Activated CD4-positive, alpha-beta T cell treated with anti-CD3 and anti-CD28 coated beads, Interleukin-2, amount 10 ng/mL, durations not matched to agents 7 days and 5 days (primary cell): ENCODE results near the gene CEMIP. TPM values are rescaled to one million over a fixed set of nuclear protein-coding genes. Genes with fewer than 3 reads are reported as not detected.
A peak's percentile ranks its signal among the peaks of the same experiment; 100 is the strongest.

Source experiments
- CTCF ChIA-PET: fragments of 350-600 bp; sonication (Branson Sonifier 250); formaldehyde crosslinking; loops from one replicate; lab custom pipeline; 2021; ENCODE audit warnings: antibody characterized with exemption; lab: Charles Lee
- POLR2A ChIA-PET: fragments of 350-600 bp; sonication (Branson Sonifier 250); formaldehyde crosslinking; loops from one replicate; lab custom pipeline; 2021; ENCODE audit warnings: antibody characterized with exemption; lab: Charles Lee
- DNase-seq: peaks from one replicate; pipeline ENCODE4 v3.0.0-alpha.2; 2020
- H3K27ac Mint-ChIP-seq: one replicate; pipeline ENCODE4 v1.8.0; 2021; ENCODE audit warnings: mild to moderate bottlenecking, moderate library complexity, mixed read lengths
- H3K27me3 Mint-ChIP-seq: one replicate; pipeline ENCODE4 v1.8.0; 2021; ENCODE audit warnings: mixed read lengths
- H3K36me3 Mint-ChIP-seq: one replicate; pipeline ENCODE4 v1.8.0; 2021; ENCODE audit warnings: low read depth, mixed read lengths
- H3K4me1 Mint-ChIP-seq: one replicate; pipeline ENCODE4 v1.8.0; 2021; ENCODE audit warnings: mixed read lengths
- H3K4me3 Mint-ChIP-seq: one replicate; pipeline ENCODE4 v1.8.0; 2021; ENCODE audit warnings: mild to moderate bottlenecking, moderate library complexity, mixed read lengths
- H3K9me3 Mint-ChIP-seq: one replicate; pipeline ENCODE4 v1.8.0; 2021; ENCODE audit warnings: mixed read lengths
- total RNA-seq, 2 experiments: library from RNA; stranded (reverse); gene quantifications; one replicate each; pipeline ENCODE4 v1.2.3, GENCODE V29; 2021

The CEMIP gene
- total RNA-seq, 2 experiments from 2014 or later = not detected

DNA sequence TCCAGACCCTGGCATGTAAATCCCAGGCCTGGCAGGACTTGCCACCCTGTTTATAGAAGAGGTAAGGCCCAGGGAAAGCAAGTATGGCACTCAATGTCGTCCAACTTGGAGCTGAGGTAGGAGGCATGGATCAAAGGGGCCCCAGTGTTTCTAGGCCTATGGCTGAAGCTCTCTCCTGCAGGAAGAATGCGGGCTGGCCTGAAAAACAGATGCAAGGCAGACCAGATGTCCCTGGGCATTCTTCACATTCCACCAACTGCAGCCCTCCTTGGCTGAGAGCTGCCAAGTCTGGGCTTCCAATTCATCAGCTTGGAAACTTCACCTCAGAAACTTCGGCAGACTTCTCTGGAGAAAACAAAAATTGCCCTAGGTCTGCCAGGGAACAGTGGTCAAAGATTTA lies 188.3 kb downstream of the CEMIP start:
- H3K4me3 Mint-ChIP-seq = no peak overlapping the region
- ChIA-PET CTCF (interaction anchor here (1.2 kb wide), 2 partner anchors 11 to 507 kb away, joined by 3 to 4 read pairs; no protein-coding TSS in a partner anchor), POLR2A (no interaction called here)
- peaks cover 8% of the 10 kb centered on the region for H3K4me1 Mint-ChIP-seq
- H3K27ac Mint-ChIP-seq = no peak overlapping the region
- DNase-seq = no peak
- H3K9me3 Mint-ChIP-seq = peaks cover 6% of the 10 kb centered on the region
- no peaks in the 10 kb centered on the region for H3K27me3 Mint-ChIP-seq
- H3K36me3 Mint-ChIP-seq = peaks cover 38% of the 10 kb centered on the region

DNA sequence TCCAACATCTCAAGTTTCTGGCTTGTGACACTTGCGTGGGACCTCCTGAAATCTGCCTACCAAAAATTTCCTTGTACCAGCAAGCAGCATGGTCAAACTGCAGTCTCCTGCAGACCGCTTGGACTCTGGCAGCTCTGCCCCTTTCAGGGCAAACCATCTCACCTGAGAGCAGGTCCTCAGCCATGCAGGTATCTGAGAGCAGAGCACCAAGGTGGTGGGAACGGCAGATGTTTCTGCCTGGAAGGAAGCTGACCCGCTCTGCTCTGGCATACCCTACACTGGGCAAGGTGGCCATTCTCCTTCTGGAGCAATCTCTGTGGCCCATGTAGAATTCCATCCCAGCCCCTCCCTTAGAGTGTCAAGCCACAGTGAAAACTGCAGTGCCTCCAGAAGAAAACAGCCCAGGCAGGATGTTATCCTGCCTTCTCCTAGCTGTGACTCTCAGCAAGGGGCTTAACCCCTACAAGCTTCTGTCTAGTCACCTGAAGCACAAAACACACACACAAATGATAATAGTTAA lies 188.9 kb downstream of the CEMIP start:
- ChIA-PET CTCF (interaction anchor here (0.8 to 1.7 kb wide), 6 partner anchors 9 to 508 kb away, joined by 3 to 4 read pairs (median 3); no protein-coding TSS in a partner anchor), POLR2A (no interaction called here)
- DNase-seq = no peak
- no peaks in the 10 kb centered on the region for H3K27me3 Mint-ChIP-seq
- no peak overlapping the region for H3K4me3 Mint-ChIP-seq
- H3K27ac Mint-ChIP-seq = no peak overlapping the region
- peaks cover 2% of the 10 kb centered on the region for H3K4me1 Mint-ChIP-seq
- H3K9me3 Mint-ChIP-seq = peaks cover 6% of the 10 kb centered on the region
- H3K36me3 Mint-ChIP-seq = peaks cover 32% of the 10 kb centered on the region

DNA sequence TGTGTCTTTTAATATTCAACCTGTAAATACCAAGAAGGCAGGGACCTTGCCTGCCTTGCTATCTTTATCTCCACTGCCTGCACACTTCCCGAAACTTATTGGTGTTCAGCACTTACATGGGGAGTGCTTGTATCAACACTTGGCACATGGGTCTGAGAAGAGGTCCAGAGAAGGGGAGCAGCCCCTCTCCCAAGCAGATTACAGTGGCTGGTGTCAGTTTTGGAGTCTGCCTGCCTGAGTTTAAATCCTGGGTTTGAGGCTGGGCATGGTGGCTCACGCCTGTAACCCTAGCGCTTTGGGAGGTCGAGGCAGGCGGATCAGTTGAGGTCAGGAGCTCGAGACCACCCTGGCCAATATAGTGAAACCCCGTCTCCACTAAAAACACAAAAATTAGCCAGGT lies 190.1 kb downstream of the CEMIP start:
- no peak for DNase-seq
- H3K27ac Mint-ChIP-seq = no peak overlapping the region
- H3K27me3 Mint-ChIP-seq = no peaks in the 10 kb centered on the region
- peaks cover 5% of the 10 kb centered on the region for H3K9me3 Mint-ChIP-seq
- POLR2A ChIA-PET = no interaction called here
- CTCF ChIA-PET = interaction anchor here (0.6 to 1.7 kb wide), 10 partner anchors 8 to 513 kb away, joined by 3 to 6 read pairs (median 3); no protein-coding TSS in a partner anchor
- no peaks in the 10 kb centered on the region for H3K4me1 Mint-ChIP-seq
- no peak overlapping the region for H3K4me3 Mint-ChIP-seq
- H3K36me3 Mint-ChIP-seq = peaks cover 21% of the 10 kb centered on the region

DNA sequence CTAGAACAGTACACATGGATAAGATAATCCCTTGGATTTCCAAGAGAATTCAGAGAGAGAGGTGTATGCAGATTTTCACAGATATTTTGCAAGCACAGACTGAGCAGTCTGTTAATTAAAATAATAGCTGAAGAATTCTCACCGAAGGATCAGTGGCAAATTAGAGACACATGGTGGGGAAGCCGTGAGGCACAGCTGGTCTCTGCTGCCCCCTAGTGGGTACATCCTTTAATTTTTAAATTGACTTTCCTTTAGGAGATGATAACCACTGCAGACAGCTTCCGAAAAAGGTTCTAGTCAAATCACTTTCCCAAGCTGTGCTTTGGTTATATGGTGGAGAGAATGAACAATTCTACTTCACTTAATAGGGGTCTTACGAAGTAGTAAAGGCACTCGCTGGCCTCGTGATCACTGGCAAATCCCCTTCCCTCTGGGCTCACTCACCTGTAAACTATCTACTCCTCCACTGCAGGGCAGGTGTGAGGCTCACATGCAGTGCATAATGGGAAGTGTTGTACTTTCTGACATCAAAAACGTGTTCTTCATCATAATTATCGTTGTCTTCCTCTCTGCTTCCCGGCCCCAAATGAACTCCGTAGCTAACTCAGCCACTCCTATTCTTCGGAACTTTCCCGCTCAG lies 191.0 kb downstream of the CEMIP start:
- no peak overlapping the region for H3K4me3 Mint-ChIP-seq
- H3K36me3 Mint-ChIP-seq = peaks cover 13% of the 10 kb centered on the region
- ChIA-PET POLR2A (no interaction called here), CTCF (interaction anchor here (0.6 to 1.5 kb wide), 9 partner anchors 9 to 488 kb away, joined by 3 to 6 read pairs (median 3); partner anchors contain the start of gene CEMIP)
- H3K27me3 Mint-ChIP-seq = no peaks in the 10 kb centered on the region
- DNase-seq = peak; percentile 73
- no peak overlapping the region for H3K27ac Mint-ChIP-seq
- peaks cover 4% of the 10 kb centered on the region for H3K4me1 Mint-ChIP-seq
- peaks cover 3% of the 10 kb centered on the region for H3K9me3 Mint-ChIP-seq

DNA sequence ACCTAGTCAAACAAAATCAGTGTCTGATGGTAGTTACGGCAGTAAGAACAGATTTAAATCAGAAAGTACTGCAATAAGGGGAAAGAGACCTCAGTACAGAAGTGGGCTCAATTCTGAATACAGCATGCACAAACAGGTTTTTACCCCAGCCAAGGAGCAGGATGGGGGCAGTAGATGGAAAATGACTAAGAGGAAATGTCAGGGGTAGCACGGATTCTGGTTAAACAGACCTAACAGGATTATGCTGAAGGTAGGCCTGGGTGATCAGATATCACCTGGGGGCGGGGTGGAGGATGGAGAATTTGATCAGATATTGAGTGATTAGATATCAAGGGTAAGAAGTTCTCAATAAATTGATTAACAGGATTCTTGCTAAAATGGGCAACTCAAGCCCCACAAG lies 191.5 kb downstream of the CEMIP start:
- Mint-ChIP-seq H3K4me1 (peaks cover 10% of the 10 kb centered on the region), H3K9me3 (peaks cover under 1% of the 10 kb centered on the region), H3K36me3 (peaks cover 10% of the 10 kb centered on the region), H3K4me3 (no peak overlapping the region), H3K27me3 (no peaks in the 10 kb centered on the region), H3K27ac (no peak overlapping the region)
- no peak for DNase-seq
- ChIA-PET POLR2A (no interaction called here), CTCF (interaction anchor here (1.0 to 1.5 kb wide), 8 partner anchors 9 to 191 kb away, joined by 3 to 6 read pairs (median 4); partner anchors contain the start of gene CEMIP)

DNA sequence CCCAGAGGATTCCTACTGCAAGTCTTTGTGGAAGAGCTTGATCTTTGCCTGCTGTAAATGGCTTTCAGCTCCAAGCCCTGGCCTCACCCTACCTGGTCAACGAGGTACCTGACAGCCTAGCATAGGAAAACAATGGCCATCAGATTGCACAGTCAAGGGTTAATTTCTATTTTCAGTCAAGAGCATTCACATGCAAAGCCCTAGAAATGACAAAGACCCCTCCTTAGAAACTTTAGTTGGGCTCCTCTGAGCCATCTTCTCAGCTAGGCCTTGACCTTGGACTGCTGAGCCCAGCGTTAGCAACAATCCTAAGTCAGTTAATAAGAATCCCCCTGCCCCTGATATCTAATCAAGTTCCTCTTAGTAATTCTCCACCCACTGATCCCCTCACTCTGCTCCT lies 192.0 kb downstream of the CEMIP start:
- POLR2A ChIA-PET = no interaction called here
- no peak overlapping the region for H3K27ac Mint-ChIP-seq

DNA sequence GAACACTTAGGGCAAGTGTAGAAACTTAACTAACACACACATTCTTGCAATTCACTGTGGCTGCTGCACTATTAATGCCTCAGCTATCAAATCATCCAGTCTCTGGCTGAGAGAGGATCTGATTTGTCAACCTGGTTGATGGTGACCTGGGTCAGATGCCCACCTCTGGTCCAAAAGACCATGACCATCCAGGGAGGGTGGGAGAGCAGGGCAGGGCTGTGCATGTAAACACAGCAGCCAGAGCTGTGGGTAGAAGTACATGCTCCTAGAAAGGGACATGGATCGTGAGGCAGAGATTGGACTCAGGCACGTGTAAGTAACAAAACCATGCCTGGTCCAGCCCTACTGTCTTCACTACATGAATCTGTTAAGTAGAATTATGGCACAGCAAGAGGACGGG lies 193.1 kb downstream of the CEMIP start:
- Mint-ChIP-seq H3K9me3 (no peaks in the 10 kb centered on the region), H3K27me3 (no peaks in the 10 kb centered on the region), H3K4me3 (no peak overlapping the region), H3K36me3 (peaks cover 7% of the 10 kb centered on the region), H3K27ac (peak overlapping the region; percentile 38), H3K4me1 (peaks cover 23% of the 10 kb centered on the region)
- CTCF ChIA-PET = no interaction called here
- POLR2A ChIA-PET = no interaction called here
- DNase-seq = no peak

More for the DNA sequence above, 192.0 kb downstream of the CEMIP start:
- CTCF ChIA-PET = interaction anchor here (1.0 to 1.5 kb wide), 3 partner anchors 12 to 191 kb away, joined by 3 to 4 read pairs (median 3); partner anchors contain the start of gene CEMIP
- DNase-seq = no peak
- H3K4me1 Mint-ChIP-seq = peaks cover 12% of the 10 kb centered on the region
- H3K9me3 Mint-ChIP-seq = no peaks in the 10 kb centered on the region
- H3K4me3 Mint-ChIP-seq = no peak overlapping the region
- no peaks in the 10 kb centered on the region for H3K27me3 Mint-ChIP-seq
- H3K36me3 Mint-ChIP-seq = peaks cover 9% of the 10 kb centered on the region

DNA sequence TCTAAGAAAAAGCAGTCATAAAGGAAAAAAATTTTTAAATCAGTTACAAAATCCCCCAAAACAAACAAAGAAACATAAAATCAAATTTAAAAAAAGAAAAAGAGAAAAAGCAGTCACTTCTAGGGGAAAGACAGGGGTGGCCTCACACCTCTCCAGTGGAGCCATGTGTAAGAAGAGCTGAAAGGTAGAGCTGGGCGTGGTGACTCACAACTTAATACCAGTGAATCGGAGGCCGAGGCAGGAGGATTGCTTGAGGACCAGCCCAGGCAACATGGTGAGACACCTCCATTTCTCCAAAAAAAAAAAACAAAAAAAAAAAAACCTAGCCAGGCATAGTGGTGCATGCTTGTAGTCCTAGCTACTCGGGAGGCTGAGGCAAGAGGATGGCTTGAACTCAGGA lies 195.7 kb downstream of the CEMIP start:
- Mint-ChIP-seq H3K9me3 (no peaks in the 10 kb centered on the region), H3K4me3 (no peak overlapping the region), H3K27ac (no peak overlapping the region), H3K27me3 (no peaks in the 10 kb centered on the region), H3K36me3 (peaks cover 29% of the 10 kb centered on the region), H3K4me1 (peaks cover 46% of the 10 kb centered on the region)
- ChIA-PET CTCF (interaction anchor here (0.6 to 1.1 kb wide), 2 partner anchors 40 to 292 kb away, joined by 3 to 4 read pairs; no protein-coding TSS in a partner anchor), POLR2A (no interaction called here)
- no peak for DNase-seq

DNA sequence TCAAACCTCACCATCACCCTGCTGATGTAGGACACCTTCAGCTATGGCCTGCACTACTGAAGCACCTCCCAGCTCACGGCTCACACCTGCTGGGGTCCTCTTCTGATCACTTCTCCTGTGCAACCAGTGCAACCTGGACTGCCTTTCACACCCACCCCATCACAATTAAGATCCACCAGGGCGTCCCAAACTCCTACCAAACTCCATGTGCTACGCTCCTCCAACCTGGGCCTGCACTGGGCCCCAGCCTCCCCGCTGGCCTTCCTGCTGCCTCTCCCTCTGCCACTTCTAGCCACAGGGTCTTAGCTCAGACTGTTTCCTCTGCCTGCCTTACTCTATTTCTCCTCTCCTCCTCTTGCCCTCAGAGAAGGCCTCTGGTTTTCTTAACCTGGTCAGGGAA lies 197.7 kb downstream of the CEMIP start:
- no peak for DNase-seq
- Mint-ChIP-seq H3K4me1 (peaks cover 47% of the 10 kb centered on the region), H3K36me3 (peaks cover 35% of the 10 kb centered on the region), H3K27ac (peak overlapping the region; percentile 51), H3K27me3 (no peaks in the 10 kb centered on the region), H3K4me3 (no peak overlapping the region), H3K9me3 (no peaks in the 10 kb centered on the region)
- CTCF ChIA-PET = interaction anchor here (1.2 to 1.6 kb wide), 2 partner anchors 8 to 289 kb away, joined by 3 to 7 read pairs; no protein-coding TSS in a partner anchor
- POLR2A ChIA-PET = no interaction called here

DNA sequence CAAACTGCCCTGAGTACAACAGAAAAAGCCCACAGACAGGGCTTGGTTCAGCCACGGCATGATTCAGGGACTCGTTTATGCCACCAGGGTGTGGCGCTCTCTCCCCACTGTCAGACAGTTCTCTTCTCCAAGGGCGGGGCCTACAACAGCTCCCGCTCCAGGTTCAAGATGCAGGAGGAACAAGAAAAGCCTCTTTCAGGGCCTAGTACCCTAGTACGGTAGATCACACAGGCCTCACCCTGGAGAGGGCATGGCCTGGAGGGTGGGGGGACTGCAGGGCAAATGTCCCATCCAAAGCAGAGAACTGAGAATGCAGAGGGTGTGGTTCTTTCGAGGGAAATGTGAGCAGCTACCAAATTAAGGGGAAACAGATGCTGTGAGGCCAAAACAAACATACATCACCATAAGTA lies 198.5 kb downstream of the CEMIP start:
- CTCF ChIA-PET = interaction anchor here (0.6 to 1.6 kb wide), 5 partner anchors 9 to 288 kb away, joined by 3 to 7 read pairs (median 5); no protein-coding TSS in a partner anchor
- H3K9me3 Mint-ChIP-seq = no peaks in the 10 kb centered on the region
- peaks cover 43% of the 10 kb centered on the region for H3K36me3 Mint-ChIP-seq

DNA sequence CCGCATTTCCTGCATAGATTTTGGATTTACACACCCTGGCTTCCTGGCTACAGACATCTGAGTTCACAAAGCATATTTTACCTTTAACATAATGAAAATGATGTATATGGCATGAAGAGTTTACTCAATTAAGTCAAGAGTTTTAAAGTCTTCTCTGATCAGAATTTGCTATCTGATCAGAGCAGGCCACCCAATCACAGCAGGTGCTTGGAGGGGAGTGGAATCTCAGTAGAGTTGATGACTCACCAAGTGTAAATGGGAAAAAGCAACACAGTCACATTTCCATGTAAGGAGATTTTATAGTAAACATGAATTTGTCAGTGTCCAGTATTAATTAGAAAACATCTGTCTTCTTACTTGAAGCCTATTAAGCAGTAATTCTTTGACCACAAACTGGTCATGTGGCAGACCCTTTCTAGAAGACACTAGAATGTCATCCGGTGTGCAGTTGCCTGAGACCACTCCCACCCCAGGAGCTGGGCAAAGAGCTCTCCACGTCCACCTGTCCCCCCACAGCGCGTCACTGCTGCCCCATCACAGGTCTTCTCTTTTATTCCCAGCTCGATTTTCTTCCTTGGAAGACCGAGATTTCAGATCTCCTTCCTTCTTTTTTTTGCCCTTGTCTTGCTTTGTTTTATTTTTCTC lies 199.6 kb downstream of the CEMIP start:
- peaks cover 61% of the 10 kb centered on the region for H3K4me1 Mint-ChIP-seq
- H3K4me3 Mint-ChIP-seq = no peak overlapping the region
- POLR2A ChIA-PET = no interaction called here
- no peaks in the 10 kb centered on the region for H3K27me3 Mint-ChIP-seq
- CTCF ChIA-PET = interaction anchor here (1.6 to 1.7 kb wide), 2 partner anchors 9 to 287 kb away, joined by 6 to 7 read pairs; no protein-coding TSS in a partner anchor
- H3K27ac Mint-ChIP-seq = no peak overlapping the region
- no peaks in the 10 kb centered on the region for H3K9me3 Mint-ChIP-seq
- DNase-seq = no peak
- H3K36me3 Mint-ChIP-seq = peaks cover 50% of the 10 kb centered on the region

More for the DNA sequence above, 198.5 kb downstream of the CEMIP start:
- peaks cover 55% of the 10 kb centered on the region for H3K4me1 Mint-ChIP-seq
- no peaks in the 10 kb centered on the region for H3K27me3 Mint-ChIP-seq
- POLR2A ChIA-PET = no interaction called here
- H3K27ac Mint-ChIP-seq = no peak overlapping the region
- DNase-seq = peak; percentile 49
- H3K4me3 Mint-ChIP-seq = no peak overlapping the region

DNA sequence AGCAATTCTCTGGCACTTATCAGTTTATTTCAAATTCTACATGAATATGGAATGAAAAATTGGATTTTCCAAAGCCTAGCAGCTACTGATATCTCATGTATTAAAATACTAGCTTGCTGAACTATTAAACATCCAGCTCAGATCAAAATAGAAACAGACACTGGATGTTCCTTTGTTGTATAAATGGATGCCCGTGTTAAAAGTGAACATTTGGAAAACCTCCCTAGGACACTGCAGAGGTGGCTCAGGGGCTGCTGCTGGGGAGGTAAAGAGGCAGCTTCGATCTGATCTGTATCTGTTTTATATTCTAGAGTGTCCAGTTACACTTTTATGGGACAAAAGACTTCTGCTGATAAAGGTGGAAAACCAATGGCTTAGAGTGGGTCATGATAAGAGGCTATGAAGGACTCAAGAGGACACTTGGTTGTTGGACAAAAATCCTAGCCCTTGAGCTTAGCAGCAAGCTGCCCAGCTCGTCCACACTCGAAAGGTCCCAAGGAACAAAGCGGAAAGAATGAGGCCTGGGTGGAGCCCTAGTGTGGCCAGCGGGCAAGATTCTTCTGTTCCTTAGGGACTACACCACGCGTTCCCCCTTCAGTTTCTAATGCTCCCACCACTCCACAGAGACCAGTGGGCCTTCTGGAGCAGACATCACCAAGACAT lies 200.5 kb downstream of the CEMIP start:
- POLR2A ChIA-PET = no interaction called here
- peaks cover 55% of the 10 kb centered on the region for H3K36me3 Mint-ChIP-seq
- H3K27ac Mint-ChIP-seq = no peak overlapping the region
- no peaks in the 10 kb centered on the region for H3K9me3 Mint-ChIP-seq
- no peak for DNase-seq
- H3K27me3 Mint-ChIP-seq = no peaks in the 10 kb centered on the region
- peaks cover 68% of the 10 kb centered on the region for H3K4me1 Mint-ChIP-seq
- H3K4me3 Mint-ChIP-seq = no peak overlapping the region
- CTCF ChIA-PET = interaction anchor here (1.6 to 1.7 kb wide), 2 partner anchors 10 to 286 kb away, joined by 6 to 7 read pairs; no protein-coding TSS in a partner anchor
